Kidney (tissue), 14 donors: Measurements from ENCODE around the gene SPESP1. TPM values are rescaled to one million over a fixed set of nuclear protein-coding genes. Genes with fewer than 3 reads are reported as not detected.

ENCODE experiments used
- DNase-seq, 5 donors: peaks; one replicate each; pipeline ENCODE4 v3.0.0-alpha.2; 2013 to 2020
- FAIRE-seq: peaks from 2 replicates; lab custom pipeline; 2012; peaks lifted over from hg19 to GRCh38; lab: Jason Lieb, UNC
- H3K27ac ChIP-seq, 2 donors: one replicate each; pipeline ENCODE4 v1.7.0; 2013; ENCODE audit warnings: low read depth in 2 of 2, low read length in 2 of 2, inconsistent platforms in 1 of 2
- H3K27me3 ChIP-seq: one replicate; pipeline ENCODE4 v1.7.1; 2013; ENCODE audit warnings: low read length, inconsistent platforms; ENCODE audit not compliant: control insufficient read depth, insufficient read depth
- H3K36me3 ChIP-seq, 3 donors: one replicate each; pipeline versions ENCODE4 v1.7.0 to v1.7.1; 2013; ENCODE audit warnings: low read length in 3 of 3, control low read depth in 1 of 3, inconsistent platforms in 1 of 3; ENCODE audit not compliant: insufficient read depth in 3 of 3, control insufficient read depth in 2 of 3
- H3K4me1 ChIP-seq, 3 donors: one replicate each; pipeline versions ENCODE4 v1.7.0 to v1.7.1; 2013; ENCODE audit warnings: low read length in 3 of 3, inconsistent platforms in 1 of 3, low read depth in 1 of 3; ENCODE audit not compliant: control insufficient read depth in 2 of 3, insufficient read depth in 2 of 3
- H3K4me3 ChIP-seq, 3 donors: one replicate each; pipeline versions ENCODE4 v1.7.0 to v1.8.1; 2013; ENCODE audit warnings: low read length in 3 of 3, control low read depth in 1 of 3, inconsistent platforms in 1 of 3
- H3K9ac ChIP-seq, 3 donors: one replicate each; pipeline versions ENCODE4 v1.7.0 to v1.7.1; 2013; ENCODE audit warnings: low read length in 3 of 3, control low read depth in 1 of 3, inconsistent platforms in 1 of 3
- H3K9me3 ChIP-seq, 3 donors: one replicate each; pipeline versions ENCODE4 v1.7.0 to v1.7.1; 2013; ENCODE audit warnings: low read length in 3 of 3, control low read depth in 1 of 3, inconsistent platforms in 1 of 3; ENCODE audit not compliant: control insufficient read depth in 2 of 3, insufficient read depth in 1 of 3
- intact Hi-C: fragments of 100-400 bp; cut with DNase I; formaldehyde crosslinking; loops from one replicate; pipeline ENCODE4 v1.11.1; 2022
- polyA plus RNA-seq: library from polyadenylated mRNA; stranded (reverse); fragments of 350-450 nt; fragmentation: Illumina TruSeq; extraction: RNeasy Lipid Tissue Mini Kit (QIAGEN cat#74804); gene quantifications from one replicate; pipeline ENCODE4 v1.2.3, GENCODE V29; 2014; ENCODE audit warnings: low read depth, low replicate concordance; ENCODE audit not compliant: insufficient read depth
- total RNA-seq: library from RNA; stranded (reverse); fragmentation: NEBNext Ultra II Directional; extraction: Animal tissue kit (Norgen Biotek cat#: 25700); gene quantifications from one replicate; pipeline ENCODE4 v1.2.1, GENCODE V29; 2021
- TF ChIP-seq, protein P1 (sequence below): IDR thresholded peaks from 3 replicates; pipeline ENCODE4 v1.5.1; 2012; ENCODE audit warnings: mild to moderate bottlenecking, moderate library complexity, borderline replicate concordance; ENCODE audit not compliant: insufficient read depth; ENCODE audit errors: extremely low read depth
- donor health status: control.
- donor health status: control.
- donor health status: control.
- donor health status: control.
- donor health status: control.
- donor health status: DM: yes; HTN: yes; CAD: no.
- donor health status: Normal renal cell carcinoma (clear cell type).

The SPESP1 gene
- total and polyA plus RNA-seq, 2 donors from 2014 or later: 3.7 to 4.1 TPM

GRCh38 chr15:68910341-68910740 is 20.0 kb upstream of the SPESP1 start:
- H3K4me1 ChIP-seq: no peaks in the 10 kb centered on the region

GRCh38 chr15:68910816-68911215 is 19.5 kb upstream of the SPESP1 start:
- Histone ChIP-seq H3K4me3 (no peak overlapping the region), H3K27me3 (no peaks in the 10 kb centered on the region), H3K4me1 (no peaks in the 10 kb centered on the region), H3K9me3 (peaks cover 0 to 5% (median 2%) of the 10 kb centered on the region in 3 donors), H3K36me3 (no peaks in the 10 kb centered on the region), H3K27ac (no peak overlapping the region), H3K9ac (no peak overlapping the region)
- TF ChIP-seq, protein P1, sequence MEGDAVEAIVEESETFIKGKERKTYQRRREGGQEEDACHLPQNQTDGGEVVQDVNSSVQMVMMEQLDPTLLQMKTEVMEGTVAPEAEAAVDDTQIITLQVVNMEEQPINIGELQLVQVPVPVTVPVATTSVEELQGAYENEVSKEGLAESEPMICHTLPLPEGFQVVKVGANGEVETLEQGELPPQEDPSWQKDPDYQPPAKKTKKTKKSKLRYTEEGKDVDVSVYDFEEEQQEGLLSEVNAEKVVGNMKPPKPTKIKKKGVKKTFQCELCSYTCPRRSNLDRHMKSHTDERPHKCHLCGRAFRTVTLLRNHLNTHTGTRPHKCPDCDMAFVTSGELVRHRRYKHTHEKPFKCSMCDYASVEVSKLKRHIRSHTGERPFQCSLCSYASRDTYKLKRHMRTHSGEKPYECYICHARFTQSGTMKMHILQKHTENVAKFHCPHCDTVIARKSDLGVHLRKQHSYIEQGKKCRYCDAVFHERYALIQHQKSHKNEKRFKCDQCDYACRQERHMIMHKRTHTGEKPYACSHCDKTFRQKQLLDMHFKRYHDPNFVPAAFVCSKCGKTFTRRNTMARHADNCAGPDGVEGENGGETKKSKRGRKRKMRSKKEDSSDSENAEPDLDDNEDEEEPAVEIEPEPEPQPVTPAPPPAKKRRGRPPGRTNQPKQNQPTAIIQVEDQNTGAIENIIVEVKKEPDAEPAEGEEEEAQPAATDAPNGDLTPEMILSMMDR: no peak
- intact Hi-C loops: no loop called here
- DNase-seq: no peak
- FAIRE-seq: no peak

More at GRCh38 chr15:68910341-68910740, 20.0 kb upstream of the SPESP1 start:
- Histone ChIP-seq H3K4me3 (no peak overlapping the region), H3K27ac (no peak overlapping the region), H3K9ac (no peak overlapping the region), H3K9me3 (no peaks in the 10 kb centered on the region), H3K36me3 (no peaks in the 10 kb centered on the region), H3K27me3 (no peaks in the 10 kb centered on the region)
- DNase-seq (no peak), FAIRE-seq (no peak)
- intact Hi-C loops: no loop called here
- TF ChIP-seq, protein P1: no peak

DNA sequence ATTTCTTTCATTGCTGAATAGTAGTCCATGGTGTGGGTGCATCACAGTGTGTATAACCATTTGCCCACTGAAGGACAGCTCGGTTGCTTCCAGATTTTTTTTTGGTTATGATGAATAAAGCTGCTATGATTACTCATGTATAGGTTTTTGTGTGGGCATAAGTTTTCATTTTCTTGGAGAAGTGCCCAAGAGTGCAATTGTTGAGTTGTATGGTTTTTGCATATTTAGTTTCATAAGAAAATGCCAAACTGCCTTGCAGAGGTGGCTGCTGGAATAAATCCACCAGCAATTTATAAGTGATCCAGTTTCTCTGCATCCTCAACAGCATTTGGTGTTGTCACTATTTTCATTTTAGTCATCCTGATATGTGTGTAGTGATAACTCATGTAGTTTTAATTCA is 8.4 kb upstream of the SPESP1 start:
- TF ChIP-seq, protein P1: no peak

More for the DNA sequence above, 8.4 kb upstream of the SPESP1 start:
- H3K27me3 ChIP-seq: no peaks in the 10 kb centered on the region
- no peaks in the 10 kb centered on the region for H3K4me1 ChIP-seq
- H3K27ac ChIP-seq: no peak overlapping the region
- H3K9me3 ChIP-seq: no peaks in the 10 kb centered on the region
- H3K4me3 ChIP-seq: no peak overlapping the region
- FAIRE-seq: no peak
- no peak overlapping the region for H3K9ac ChIP-seq
- no peaks in the 10 kb centered on the region for H3K36me3 ChIP-seq
- no peak for DNase-seq
- intact Hi-C loops: loop anchor here (5.0 kb wide), 1 partner anchor 365 kb away; no protein-coding TSS in a partner anchor
